ENCODE measurements around the gene RXRB.
"Not testable (repeated sequence)": the region's sequence is repeated elsewhere in the genome, so short reads cannot be mapped to it uniquely, and the experiment has no call there.

Gene RXRB

DNA sequence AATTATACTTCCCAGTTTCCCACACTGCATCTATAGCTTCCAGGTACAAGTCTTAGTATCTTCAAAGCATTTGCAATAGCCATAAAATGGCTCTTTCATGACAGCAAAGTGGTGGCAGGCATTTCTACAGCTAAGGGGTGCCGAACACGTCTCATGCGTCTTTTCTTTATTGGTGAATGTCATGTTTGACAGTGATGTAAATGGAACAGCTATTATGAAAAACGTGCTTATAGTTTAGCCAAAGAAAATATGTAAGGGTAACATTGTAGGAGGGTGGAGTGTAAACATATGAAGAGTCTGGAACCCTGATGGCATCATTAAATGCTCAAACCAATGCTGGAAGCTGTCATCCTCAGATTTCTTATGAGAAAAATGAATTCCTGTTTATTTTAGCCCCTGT is 46.1 kb downstream of the RXRB start:
- Histone ChIP-seq H3K4me3 (ENCODE audit: low read depth, low read length) (no peak overlapping the region), H3K36me3 (ENCODE audit: control insufficient read depth in 2 of 2, insufficient read depth in 1 of 2, low read length in 2 of 2) (no peaks in the 10 kb centered on the region), H3K9me3 (ENCODE audit: control insufficient read depth, insufficient read depth, low read depth, low read length) (no peaks in the 10 kb centered on the region), H3K27ac (ENCODE audit: extremely low read depth, low read depth, low read length) (no peak overlapping the region), H3K4me1 (ENCODE audit: control insufficient read depth, insufficient read depth, low read length) (no peaks in the 10 kb centered on the region)
- CTCF ChIA-PET = interaction anchor here (0.8 to 3.5 kb wide), 9 partner anchors 18 to 154 kb away, joined by 3 to 17 read pairs (median 5); no protein-coding TSS in a partner anchor
- TF ChIP-seq, protein P1, sequence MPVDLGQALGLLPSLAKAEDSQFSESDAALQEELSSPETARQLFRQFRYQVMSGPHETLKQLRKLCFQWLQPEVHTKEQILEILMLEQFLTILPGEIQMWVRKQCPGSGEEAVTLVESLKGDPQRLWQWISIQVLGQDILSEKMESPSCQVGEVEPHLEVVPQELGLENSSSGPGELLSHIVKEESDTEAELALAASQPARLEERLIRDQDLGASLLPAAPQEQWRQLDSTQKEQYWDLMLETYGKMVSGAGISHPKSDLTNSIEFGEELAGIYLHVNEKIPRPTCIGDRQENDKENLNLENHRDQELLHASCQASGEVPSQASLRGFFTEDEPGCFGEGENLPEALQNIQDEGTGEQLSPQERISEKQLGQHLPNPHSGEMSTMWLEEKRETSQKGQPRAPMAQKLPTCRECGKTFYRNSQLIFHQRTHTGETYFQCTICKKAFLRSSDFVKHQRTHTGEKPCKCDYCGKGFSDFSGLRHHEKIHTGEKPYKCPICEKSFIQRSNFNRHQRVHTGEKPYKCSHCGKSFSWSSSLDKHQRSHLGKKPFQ (tag by site-specific recombination; IDR thresholded peaks at IDR 0.05) = no peak
- TF ChIP-seq ZNF596 (tag by site-specific recombination; IDR thresholded peaks at IDR 0.05) (no peak), ZBTB20 (tag by site-specific recombination; IDR thresholded peaks at IDR 0.05) (no peak)
- TF ChIP-seq, protein P2, sequence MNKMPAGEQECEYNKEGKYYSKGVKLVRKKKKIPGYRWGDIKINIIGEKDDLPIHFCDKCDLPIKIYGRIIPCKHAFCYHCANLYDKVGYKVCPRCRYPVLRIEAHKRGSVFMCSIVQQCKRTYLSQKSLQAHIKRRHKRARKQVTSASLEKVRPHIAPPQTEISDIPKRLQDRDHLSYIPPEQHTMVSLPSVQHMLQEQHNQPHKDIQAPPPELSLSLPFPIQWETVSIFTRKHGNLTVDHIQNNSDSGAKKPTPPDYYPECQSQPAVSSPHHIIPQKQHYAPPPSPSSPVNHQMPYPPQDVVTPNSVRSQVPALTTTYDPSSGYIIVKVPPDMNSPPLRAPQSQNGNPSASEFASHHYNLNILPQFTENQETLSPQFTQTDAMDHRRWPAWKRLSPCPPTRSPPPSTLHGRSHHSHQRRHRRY (tag by site-specific recombination; IDR thresholded peaks at IDR 0.05) = no peak
- TF ChIP-seq, protein P3, sequence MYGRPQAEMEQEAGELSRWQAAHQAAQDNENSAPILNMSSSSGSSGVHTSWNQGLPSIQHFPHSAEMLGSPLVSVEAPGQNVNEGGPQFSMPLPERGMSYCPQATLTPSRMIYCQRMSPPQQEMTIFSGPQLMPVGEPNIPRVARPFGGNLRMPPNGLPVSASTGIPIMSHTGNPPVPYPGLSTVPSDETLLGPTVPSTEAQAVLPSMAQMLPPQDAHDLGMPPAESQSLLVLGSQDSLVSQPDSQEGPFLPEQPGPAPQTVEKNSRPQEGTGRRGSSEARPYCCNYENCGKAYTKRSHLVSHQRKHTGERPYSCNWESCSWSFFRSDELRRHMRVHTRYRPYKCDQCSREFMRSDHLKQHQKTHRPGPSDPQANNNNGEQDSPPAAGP (tag by site-specific recombination; IDR thresholded peaks at IDR 0.05) = no peak
- POLR2A ChIA-PET = interaction anchor here (0.9 kb wide), 1 partner anchor 95 kb away, joined by 3 read pairs; no protein-coding TSS in a partner anchor

DNA sequence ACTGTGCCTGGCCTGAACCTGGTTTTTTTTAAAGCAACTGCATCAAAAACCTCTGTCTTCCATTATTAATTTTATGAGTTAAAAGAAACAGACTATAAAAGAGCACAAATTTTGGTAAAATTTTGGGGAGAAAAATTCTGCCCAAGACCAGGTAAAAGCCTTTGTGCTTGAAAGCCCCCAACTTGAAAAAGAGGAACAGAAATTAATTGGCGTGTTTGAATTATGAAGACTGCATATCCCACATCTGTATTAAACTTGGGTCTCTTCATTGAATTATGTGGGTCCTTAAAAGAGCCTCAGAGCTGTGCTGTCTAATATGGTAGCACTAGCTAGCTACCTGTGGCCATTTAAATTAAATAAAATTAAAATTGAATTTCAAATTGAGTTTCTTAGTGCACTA is 49.4 kb downstream of the RXRB start:
- POLR2A ChIA-PET = no interaction called here
- CTCF ChIA-PET = interaction anchor here (0.7 to 8.6 kb wide), 11 partner anchors 10 to 217 kb away, joined by 3 to 176 read pairs (median 8); partner anchors contain the start of gene HLA-DOA
- no peaks in the 10 kb centered on the region for H3K9me3 ChIP-seq (ENCODE audit: control insufficient read depth, insufficient read depth, low read depth, low read length)
- H3K27ac ChIP-seq (ENCODE audit: extremely low read depth, low read depth, low read length) = no peak overlapping the region
- no peaks in the 10 kb centered on the region for H3K4me1 ChIP-seq (ENCODE audit: control insufficient read depth, insufficient read depth, low read length)
- no peak for TF ChIP-seq ZNF501 (tag by site-specific recombination; IDR thresholded peaks at IDR 0.05)
- no peak for TF ChIP-seq ZBTB1 (tag by site-specific recombination; IDR thresholded peaks at IDR 0.05)
- no peak for TF ChIP-seq ZNF433 (tag by site-specific recombination; IDR thresholded peaks at IDR 0.05; ENCODE audit: low read depth)
- TF ChIP-seq ZFP3 (tag by site-specific recombination; IDR thresholded peaks at IDR 0.05; ENCODE audit: low read depth) = no peak
- TF ChIP-seq ZNF302 (tag by site-specific recombination; IDR thresholded peaks at IDR 0.05; ENCODE audit: low read depth) = no peak
- TF ChIP-seq ZNF211 (tag by site-specific recombination; IDR thresholded peaks at IDR 0.05; ENCODE audit: low read depth) = no peak
- no peak for TF ChIP-seq ZNF239 (tag by site-specific recombination; IDR thresholded peaks at IDR 0.05)
- H3K4me3 ChIP-seq (ENCODE audit: low read depth, low read length) = no peak overlapping the region
- no peaks in the 10 kb centered on the region for H3K36me3 ChIP-seq (ENCODE audit: control insufficient read depth in 2 of 2, insufficient read depth in 1 of 2, low read length in 2 of 2)

DNA sequence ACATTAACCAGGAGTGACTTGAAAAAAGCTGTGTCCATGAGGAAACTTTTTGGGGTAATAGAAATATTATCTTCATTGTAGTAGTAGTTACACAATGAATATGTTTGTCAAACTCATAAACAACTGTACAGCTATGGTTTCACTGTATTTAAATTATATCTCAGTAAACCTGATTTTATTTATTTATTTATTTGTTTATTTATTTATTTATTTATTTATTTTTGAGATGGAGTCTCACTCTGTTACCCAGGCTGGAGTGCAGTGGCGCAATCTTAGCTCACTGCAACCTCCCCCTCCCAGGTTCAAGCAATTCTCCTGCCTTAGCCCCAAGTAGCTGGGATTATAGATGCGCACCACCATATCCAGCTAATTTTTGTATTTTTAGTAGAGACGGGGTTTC is 49.9 kb downstream of the RXRB start:
- ChIA-PET POLR2A (interaction anchor here (1.3 kb wide), 1 partner anchor 179 kb away, joined by 3 read pairs; no protein-coding TSS in a partner anchor), CTCF (interaction anchor here (0.7 to 8.6 kb wide), 16 partner anchors 10 to 264 kb away, joined by 3 to 176 read pairs (median 10); partner anchors contain the start of gene HLA-DOA)
- H3K9me3 ChIP-seq (ENCODE audit: control insufficient read depth, insufficient read depth, low read depth, low read length); H3K36me3 ChIP-seq (ENCODE audit: control insufficient read depth in 2 of 2, insufficient read depth in 1 of 2, low read length in 2 of 2); H3K4me1 ChIP-seq (ENCODE audit: control insufficient read depth, insufficient read depth, low read length); H3K27ac ChIP-seq (ENCODE audit: extremely low read depth, low read depth, low read length); H3K4me3 ChIP-seq (ENCODE audit: low read depth, low read length): not testable (repeated sequence)
- TF ChIP-seq ZNF623 (tag by site-specific recombination; IDR thresholded peaks at IDR 0.05) = peak; percentile 84
- TF ChIP-seq, protein P4, sequence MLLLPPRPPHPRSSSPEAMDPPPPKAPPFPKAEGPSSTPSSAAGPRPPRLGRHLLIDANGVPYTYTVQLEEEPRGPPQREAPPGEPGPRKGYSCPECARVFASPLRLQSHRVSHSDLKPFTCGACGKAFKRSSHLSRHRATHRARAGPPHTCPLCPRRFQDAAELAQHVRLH (tag by site-specific recombination; IDR thresholded peaks at IDR 0.05) = 0 out of 2 replicates have a peak, but pooled peaks have one; percentile 62
- peak; percentile 83; the same call in 1 of the 2 replicates for TF ChIP-seq ZNF404 (tag by site-specific recombination; IDR thresholded peaks at IDR 0.05)
- peak; percentile 94 for TF ChIP-seq ZNF202 (tag by site-specific recombination; IDR thresholded peaks at IDR 0.05; ENCODE audit: borderline replicate concordance)
- TF ChIP-seq ZNF341 (tag by site-specific recombination; IDR thresholded peaks at IDR 0.05; ENCODE audit: low read depth) = 0 out of 2 replicates have a peak, but pooled peaks have one; percentile 18
- peak; percentile 72; the same call in 1 of the 2 replicates for TF ChIP-seq ZNF558 (tag by site-specific recombination; IDR thresholded peaks at IDR 0.05)
- peak; percentile 76; the same call in 1 of the 2 replicates for TF ChIP-seq ZFP37 (tag by site-specific recombination; IDR thresholded peaks at IDR 0.05)
- TF ChIP-seq ZNF433 (tag by site-specific recombination; IDR thresholded peaks at IDR 0.05; ENCODE audit: low read depth) = peak; percentile 94
- 0 out of 2 replicates have a peak, but pooled peaks have one; percentile 44 for TF ChIP-seq ZNF629 (tag by site-specific recombination; IDR thresholded peaks at IDR 0.05)
- 0 out of 2 replicates have a peak, but pooled peaks have one; percentile 25 for TF ChIP-seq ZEB2 (tag by site-specific recombination; IDR thresholded peaks at IDR 0.05)
- TF ChIP-seq, protein P5, sequence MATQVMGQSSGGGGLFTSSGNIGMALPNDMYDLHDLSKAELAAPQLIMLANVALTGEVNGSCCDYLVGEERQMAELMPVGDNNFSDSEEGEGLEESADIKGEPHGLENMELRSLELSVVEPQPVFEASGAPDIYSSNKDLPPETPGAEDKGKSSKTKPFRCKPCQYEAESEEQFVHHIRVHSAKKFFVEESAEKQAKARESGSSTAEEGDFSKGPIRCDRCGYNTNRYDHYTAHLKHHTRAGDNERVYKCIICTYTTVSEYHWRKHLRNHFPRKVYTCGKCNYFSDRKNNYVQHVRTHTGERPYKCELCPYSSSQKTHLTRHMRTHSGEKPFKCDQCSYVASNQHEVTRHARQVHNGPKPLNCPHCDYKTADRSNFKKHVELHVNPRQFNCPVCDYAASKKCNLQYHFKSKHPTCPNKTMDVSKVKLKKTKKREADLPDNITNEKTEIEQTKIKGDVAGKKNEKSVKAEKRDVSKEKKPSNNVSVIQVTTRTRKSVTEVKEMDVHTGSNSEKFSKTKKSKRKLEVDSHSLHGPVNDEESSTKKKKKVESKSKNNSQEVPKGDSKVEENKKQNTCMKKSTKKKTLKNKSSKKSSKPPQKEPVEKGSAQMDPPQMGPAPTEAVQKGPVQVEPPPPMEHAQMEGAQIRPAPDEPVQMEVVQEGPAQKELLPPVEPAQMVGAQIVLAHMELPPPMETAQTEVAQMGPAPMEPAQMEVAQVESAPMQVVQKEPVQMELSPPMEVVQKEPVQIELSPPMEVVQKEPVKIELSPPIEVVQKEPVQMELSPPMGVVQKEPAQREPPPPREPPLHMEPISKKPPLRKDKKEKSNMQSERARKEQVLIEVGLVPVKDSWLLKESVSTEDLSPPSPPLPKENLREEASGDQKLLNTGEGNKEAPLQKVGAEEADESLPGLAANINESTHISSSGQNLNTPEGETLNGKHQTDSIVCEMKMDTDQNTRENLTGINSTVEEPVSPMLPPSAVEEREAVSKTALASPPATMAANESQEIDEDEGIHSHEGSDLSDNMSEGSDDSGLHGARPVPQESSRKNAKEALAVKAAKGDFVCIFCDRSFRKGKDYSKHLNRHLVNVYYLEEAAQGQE (tag by site-specific recombination; IDR thresholded peaks at IDR 0.05) = peak; percentile 82
- peak; percentile 71; the same call in 1 of the 2 replicates for TF ChIP-seq ZNF138 (tag by site-specific recombination; IDR thresholded peaks at IDR 0.05; ENCODE audit: borderline replicate concordance)
- TF ChIP-seq ZBTB8A (tag by site-specific recombination; IDR thresholded peaks at IDR 0.05) = peak; percentile 79
